Caco-2 (cell line): Measurements from ENCODE around the gene KCNAB1. TPM values are rescaled to one million over a fixed set of nuclear protein-coding genes. Genes with fewer than 3 reads are reported as not detected.

Source experiments
- BruUV-seq: library from RNA; stranded (reverse); fragments of 400-500 nt; replicated peaks from 2 replicates; lab custom pipeline; 2021; lab: Mats Ljungman, UMichigan
- CTCF ChIA-PET: fragments of 300-600 bp; sonication (Branson Sonifier 250); formaldehyde crosslinking; loops from one replicate; lab custom pipeline; 2022; ENCODE audit warnings: antibody characterized with exemption; lab: Charles Lee
- POLR2A ChIA-PET: fragments of 300-600 bp; sonication (Branson Sonifier 250); formaldehyde crosslinking; loops from one replicate; lab custom pipeline; 2022; ENCODE audit warnings: antibody characterized with exemption; lab: Charles Lee
- DNase-seq, 2 experiments: peaks; one replicate each; pipeline versions ENCODE4 v3.0.0 to v3.0.0-alpha.2; 2020 to 2022
- H3K27me3 ChIP-seq: replicated peaks from 2 replicates; pipeline ENCODE4 v1.6.0; 2011; ENCODE audit warnings: low read length; ENCODE audit not compliant: control insufficient read depth, insufficient read depth
- H3K36me3 ChIP-seq: 2 replicates; pipeline ENCODE4 v1.5.1; 2011; ENCODE audit warnings: low read length; ENCODE audit not compliant: control insufficient read depth, insufficient read depth
- H3K4me1 ChIP-seq: fragments of 250-450 bp; sonication (Bioruptor Pico); 2 replicates; pipeline ENCODE4 v1.5.1; 2020; ENCODE audit warnings: mild to moderate bottlenecking
- H3K4me3 ChIP-seq: 2 replicates; pipeline ENCODE4 v1.5.1; 2011; ENCODE audit warnings: low read depth, mild to moderate bottlenecking, control low read depth, low read length
- H3K9me3 ChIP-seq: fragments of 250-450 bp; sonication (Bioruptor Pico); 2 replicates; pipeline ENCODE4 v1.5.1; 2020; ENCODE audit warnings: mild to moderate bottlenecking, moderate library complexity
- H3K27ac Mint-ChIP-seq: one replicate; pipeline ENCODE4 v1.8.0; 2022; ENCODE audit warnings: mixed read lengths; ENCODE audit not compliant: unreplicated experiment
- H3K27me3 Mint-ChIP-seq: one replicate; pipeline ENCODE4 v1.8.0; 2022; ENCODE audit warnings: mixed read lengths; ENCODE audit not compliant: insufficient read depth, unreplicated experiment
- H3K36me3 Mint-ChIP-seq: one replicate; pipeline ENCODE4 v1.8.0; 2022; ENCODE audit warnings: mild to moderate bottlenecking, mixed read lengths; ENCODE audit not compliant: insufficient read depth, unreplicated experiment
- H3K4me1 Mint-ChIP-seq: one replicate; pipeline ENCODE4 v1.8.0; 2022; ENCODE audit warnings: low read depth, mixed read lengths; ENCODE audit not compliant: unreplicated experiment
- H3K4me3 Mint-ChIP-seq: one replicate; pipeline ENCODE4 v1.8.0; 2022; ENCODE audit warnings: mild to moderate bottlenecking, moderate library complexity, mixed read lengths; ENCODE audit not compliant: unreplicated experiment
- H3K9me3 Mint-ChIP-seq: one replicate; pipeline ENCODE4 v1.8.0; 2022; ENCODE audit warnings: mixed read lengths; ENCODE audit not compliant: unreplicated experiment
- CTCF ChIP-seq, 2 experiments: fragments of 200-600 bp in 1 of 2; IDR thresholded peaks; 1 replicate in 1 of 2; 2 replicates in 1 of 2; pipeline versions ENCODE4 v1.5.1 to v1.8.0; 2011 to 2022; ENCODE audit warnings: antibody characterized with exemption in 1 of 2, control low read depth in 1 of 2, inconsistent platforms in 1 of 2, low read depth in 1 of 2, low read length in 1 of 2, mild to moderate bottlenecking in 1 of 2, moderate library complexity in 1 of 2; ENCODE audit not compliant: insufficient read depth in 1 of 2, severe bottlenecking in 1 of 2, unreplicated experiment in 1 of 2
- intact Hi-C: fragments of 100-400 bp; cut with micrococcal nuclease; formaldehyde crosslinking; loops from one replicate; pipeline ENCODE4 v1.10.0; 2022; ENCODE audit not compliant: unreplicated experiment
- total RNA-seq: library from RNA; stranded (reverse); gene quantifications from 2 replicates; pipeline ENCODE4 v1.2.3, GENCODE V29; 2022

KCNAB1 gene
- total RNA-seq, 1 experiment from 2014 or later: 0.14 TPM

GRCh38 chr3:156373654-156374053 is 253.3 kb downstream of the KCNAB1 start:
- intact Hi-C loops: no loop called here
- H3K4me1 ChIP-seq: peaks cover 5% of the 10 kb centered on the region; the same call in 1 of the 2 replicates
- H3K36me3 ChIP-seq: no peaks in the 10 kb centered on the region
- H3K4me1 Mint-ChIP-seq: peaks cover 7% of the 10 kb centered on the region
- H3K9me3 Mint-ChIP-seq: peaks cover 8% of the 10 kb centered on the region
- no peaks in the 10 kb centered on the region for H3K36me3 Mint-ChIP-seq
- no peak overlapping the region for H3K27ac Mint-ChIP-seq
- no peak for TF ChIP-seq CTCF (IDR thresholded peaks at IDR 0.05; ENCODE audit: insufficient read depth in 1 of 2, low read depth in 1 of 2, low read length in 1 of 2, severe bottlenecking in 1 of 2, unreplicated experiment in 1 of 2)
- no TSS peak for BruUV-seq
- H3K27me3 ChIP-seq: no peaks in the 10 kb centered on the region
- no peak for DNase-seq
- POLR2A ChIA-PET: no interaction called here
- CTCF ChIA-PET: no interaction called here
- peaks cover 10% of the 10 kb centered on the region for H3K27me3 Mint-ChIP-seq
- H3K9me3 ChIP-seq: no peaks in the 10 kb centered on the region
- H3K4me3 ChIP-seq: no peak overlapping the region
- no peak overlapping the region for H3K4me3 Mint-ChIP-seq

DNA sequence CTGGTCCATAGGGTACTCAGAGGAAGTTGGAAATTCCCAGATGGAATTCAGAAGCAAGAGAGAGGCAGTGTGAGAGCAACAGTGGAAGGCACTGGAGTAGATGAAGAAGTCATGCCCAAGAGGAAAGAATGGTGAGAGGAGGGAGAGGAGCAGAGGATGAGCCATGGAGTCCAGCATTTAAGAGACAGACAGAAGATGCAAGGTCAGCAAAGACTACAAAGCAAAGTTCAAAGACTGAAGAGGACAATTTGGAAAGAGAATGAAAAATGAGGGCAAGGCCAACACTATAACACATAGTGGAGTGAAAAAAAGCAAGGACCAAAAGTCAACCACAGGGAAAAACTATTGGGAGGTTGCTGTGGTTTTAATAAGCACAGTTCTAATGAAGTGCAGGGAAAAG is 255.8 kb downstream of the KCNAB1 start:
- no peak for DNase-seq
- Histone ChIP-seq H3K9me3 (no peaks in the 10 kb centered on the region), H3K27me3 (no peaks in the 10 kb centered on the region), H3K4me1 (peaks cover 5% of the 10 kb centered on the region; the same call in 1 of the 2 replicates), H3K4me3 (no peak overlapping the region), H3K36me3 (no peaks in the 10 kb centered on the region)
- Mint-ChIP-seq H3K27ac (no peak overlapping the region), H3K36me3 (no peaks in the 10 kb centered on the region), H3K4me3 (no peak overlapping the region), H3K27me3 (peaks cover 8% of the 10 kb centered on the region), H3K9me3 (peaks cover 8% of the 10 kb centered on the region), H3K4me1 (peaks cover 7% of the 10 kb centered on the region)
- ChIA-PET POLR2A (no interaction called here), CTCF (no interaction called here)
- intact Hi-C loops: no loop called here
- BruUV-seq: no TSS peak
- no peak for TF ChIP-seq CTCF (IDR thresholded peaks at IDR 0.05; ENCODE audit: insufficient read depth in 1 of 2, low read depth in 1 of 2, low read length in 1 of 2, severe bottlenecking in 1 of 2, unreplicated experiment in 1 of 2)

DNA sequence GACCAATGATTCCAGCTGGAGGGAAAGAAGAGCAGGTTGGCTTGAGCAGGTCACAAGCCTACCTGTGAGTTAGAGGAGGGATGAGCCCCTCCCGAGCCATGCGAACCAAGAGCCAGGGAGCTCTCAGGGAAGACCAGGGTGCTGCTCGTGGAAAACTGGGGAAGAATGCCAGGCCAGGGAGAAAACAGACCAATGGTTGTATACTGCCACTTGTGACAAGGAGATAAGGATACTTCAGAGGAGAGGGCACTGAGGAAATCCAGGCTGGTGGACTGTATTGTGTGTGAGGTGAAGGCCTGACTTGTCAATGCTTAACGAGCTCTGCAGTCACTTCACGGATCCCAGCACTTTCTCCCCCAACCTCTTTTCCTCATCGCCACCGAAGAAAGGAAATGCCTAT is 256.9 kb downstream of the KCNAB1 start:
- H3K4me1 Mint-ChIP-seq: peaks cover 7% of the 10 kb centered on the region
- Histone ChIP-seq H3K4me3 (no peak overlapping the region), H3K4me1 (peaks cover 5% of the 10 kb centered on the region; the same call in 1 of the 2 replicates), H3K36me3 (no peaks in the 10 kb centered on the region), H3K27me3 (no peaks in the 10 kb centered on the region), H3K9me3 (no peaks in the 10 kb centered on the region)
- intact Hi-C loops: no loop called here
- no peak for TF ChIP-seq CTCF (IDR thresholded peaks at IDR 0.05; ENCODE audit: insufficient read depth in 1 of 2, low read depth in 1 of 2, low read length in 1 of 2, severe bottlenecking in 1 of 2, unreplicated experiment in 1 of 2)
- no peak for DNase-seq
- no peak overlapping the region for H3K4me3 Mint-ChIP-seq
- H3K27me3 Mint-ChIP-seq: peaks cover 8% of the 10 kb centered on the region
- no peaks in the 10 kb centered on the region for H3K36me3 Mint-ChIP-seq
- no TSS peak for BruUV-seq
- CTCF ChIA-PET: no interaction called here
- no peak overlapping the region for H3K27ac Mint-ChIP-seq
- POLR2A ChIA-PET: no interaction called here
- H3K9me3 Mint-ChIP-seq: peaks cover 8% of the 10 kb centered on the region
